ENCODE measurements around the gene GNAI2. TPM values are rescaled to one million over a fixed set of nuclear protein-coding genes. Genes with fewer than 3 reads are reported as not detected.

GNAI2 gene
- total RNA-seq, 1 donor from 2014 or later: 140 TPM

DNA sequence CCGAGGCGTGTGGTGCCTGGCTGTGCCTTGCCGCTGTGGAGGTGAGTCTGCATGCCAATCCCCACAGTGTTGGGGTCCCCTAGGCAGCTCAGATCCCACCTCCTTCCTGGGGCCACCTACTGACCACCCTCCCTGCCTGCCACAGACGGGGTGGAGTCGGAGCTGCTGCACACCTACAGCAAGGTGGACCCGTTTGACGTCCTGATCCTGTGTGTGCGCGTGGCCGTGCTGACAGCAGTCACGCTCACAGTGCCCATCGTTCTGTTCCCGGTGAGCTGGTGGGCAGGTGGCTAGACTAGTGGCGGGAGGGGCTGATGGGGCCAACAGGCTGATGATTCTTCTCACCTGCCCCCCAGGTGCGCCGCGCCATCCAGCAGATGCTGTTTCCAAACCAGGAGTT lies 17.6 kb upstream of the GNAI2 start:
- DNase-seq (ENCODE audit: extremely low spot score, unreplicated experiment): no peak
- H3K27ac Mint-ChIP-seq: no peak overlapping the region
- H3K27me3 Mint-ChIP-seq: no peaks in the 10 kb centered on the region
- H3K9me3 Mint-ChIP-seq: no peaks in the 10 kb centered on the region
- no peaks in the 10 kb centered on the region for H3K36me3 Mint-ChIP-seq
- H3K4me1 Mint-ChIP-seq (ENCODE audit: unreplicated experiment): no peaks in the 10 kb centered on the region
- H3K4me3 Mint-ChIP-seq: no peak overlapping the region
- TF ChIP-seq, protein P1, sequence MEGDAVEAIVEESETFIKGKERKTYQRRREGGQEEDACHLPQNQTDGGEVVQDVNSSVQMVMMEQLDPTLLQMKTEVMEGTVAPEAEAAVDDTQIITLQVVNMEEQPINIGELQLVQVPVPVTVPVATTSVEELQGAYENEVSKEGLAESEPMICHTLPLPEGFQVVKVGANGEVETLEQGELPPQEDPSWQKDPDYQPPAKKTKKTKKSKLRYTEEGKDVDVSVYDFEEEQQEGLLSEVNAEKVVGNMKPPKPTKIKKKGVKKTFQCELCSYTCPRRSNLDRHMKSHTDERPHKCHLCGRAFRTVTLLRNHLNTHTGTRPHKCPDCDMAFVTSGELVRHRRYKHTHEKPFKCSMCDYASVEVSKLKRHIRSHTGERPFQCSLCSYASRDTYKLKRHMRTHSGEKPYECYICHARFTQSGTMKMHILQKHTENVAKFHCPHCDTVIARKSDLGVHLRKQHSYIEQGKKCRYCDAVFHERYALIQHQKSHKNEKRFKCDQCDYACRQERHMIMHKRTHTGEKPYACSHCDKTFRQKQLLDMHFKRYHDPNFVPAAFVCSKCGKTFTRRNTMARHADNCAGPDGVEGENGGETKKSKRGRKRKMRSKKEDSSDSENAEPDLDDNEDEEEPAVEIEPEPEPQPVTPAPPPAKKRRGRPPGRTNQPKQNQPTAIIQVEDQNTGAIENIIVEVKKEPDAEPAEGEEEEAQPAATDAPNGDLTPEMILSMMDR (conservative IDR thresholded peaks at IDR 0.05): no peak

DNA sequence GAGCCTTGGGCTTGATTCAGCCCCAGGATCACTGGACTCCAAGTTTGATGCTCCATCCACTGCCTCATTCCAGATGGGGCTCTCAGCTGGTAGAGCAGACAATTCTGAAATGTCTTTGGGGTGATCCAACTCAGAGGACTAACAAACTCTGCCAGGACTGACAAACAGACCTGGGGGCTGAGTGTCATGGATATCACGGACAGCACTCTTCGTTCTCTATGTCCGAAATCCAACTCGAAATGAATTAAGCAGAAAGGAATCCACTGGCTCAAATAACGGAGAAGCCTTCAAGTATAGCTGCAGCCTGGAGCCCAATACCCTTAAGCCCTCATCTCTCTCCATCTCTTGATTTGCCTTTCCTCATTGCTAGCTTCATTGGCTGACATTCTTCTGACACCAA lies 16.7 kb upstream of the GNAI2 start:
- Mint-ChIP-seq H3K4me3 (no peak overlapping the region), H3K27me3 (peaks cover 3% of the 10 kb centered on the region), H3K36me3 (no peaks in the 10 kb centered on the region), H3K9me3 (no peaks in the 10 kb centered on the region), H3K27ac (no peak overlapping the region), H3K4me1 (ENCODE audit: unreplicated experiment) (no peaks in the 10 kb centered on the region)
- no peak for DNase-seq (ENCODE audit: extremely low spot score, unreplicated experiment)
- TF ChIP-seq, protein P1 (conservative IDR thresholded peaks at IDR 0.05): no peak

DNA sequence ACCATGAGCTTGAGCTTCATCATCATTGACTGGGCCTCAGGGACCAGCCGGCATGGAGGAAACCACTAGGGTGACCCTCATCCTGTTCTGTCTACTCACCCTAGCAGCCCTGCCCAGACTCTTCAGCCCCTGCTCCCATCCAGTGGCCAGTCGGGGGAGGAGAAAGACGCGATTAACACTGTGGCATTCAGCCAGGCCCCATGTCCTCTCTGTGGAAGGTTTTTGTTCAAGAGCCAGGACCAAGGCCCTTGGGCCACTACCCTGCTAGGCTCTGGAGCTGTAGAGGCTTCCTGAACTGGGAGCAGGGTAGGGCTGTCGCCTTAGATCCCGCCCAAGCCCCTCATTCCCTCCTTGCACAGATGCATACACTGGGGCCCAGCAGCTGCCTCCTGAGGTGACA lies 15.9 kb upstream of the GNAI2 start:
- no peak overlapping the region for H3K27ac Mint-ChIP-seq
- H3K9me3 Mint-ChIP-seq: no peaks in the 10 kb centered on the region
- no peaks in the 10 kb centered on the region for H3K36me3 Mint-ChIP-seq
- H3K27me3 Mint-ChIP-seq: peaks cover 5% of the 10 kb centered on the region
- no peak overlapping the region for H3K4me3 Mint-ChIP-seq
- TF ChIP-seq, protein P1 (conservative IDR thresholded peaks at IDR 0.05): no peak
- no peaks in the 10 kb centered on the region for H3K4me1 Mint-ChIP-seq (ENCODE audit: unreplicated experiment)
- no peak for DNase-seq (ENCODE audit: extremely low spot score, unreplicated experiment)

DNA sequence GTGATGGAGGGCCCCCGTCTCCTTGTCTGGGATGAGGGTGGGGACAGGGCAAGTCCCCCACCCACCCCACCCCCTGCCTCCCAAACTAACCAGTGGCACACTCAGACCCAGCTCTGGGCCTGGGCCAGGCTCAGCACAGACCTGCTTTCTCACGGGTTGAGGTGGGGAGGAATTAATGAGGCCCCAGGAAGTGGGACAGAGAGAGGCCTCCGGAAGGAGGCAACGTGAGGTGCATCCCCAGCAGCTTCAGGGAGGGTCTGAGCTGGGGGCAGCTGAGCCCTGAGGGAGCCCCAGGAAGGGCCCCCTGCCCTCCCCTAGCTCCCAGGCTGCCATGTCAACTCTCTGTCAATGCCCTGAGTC lies 15.0 kb upstream of the GNAI2 start:
- peaks cover 11% of the 10 kb centered on the region for H3K27me3 Mint-ChIP-seq
- H3K36me3 Mint-ChIP-seq: no peaks in the 10 kb centered on the region
- no peak for DNase-seq (ENCODE audit: extremely low spot score, unreplicated experiment)
- TF ChIP-seq, protein P1 (conservative IDR thresholded peaks at IDR 0.05): no peak
- no peak overlapping the region for H3K4me3 Mint-ChIP-seq
- H3K27ac Mint-ChIP-seq: no peak overlapping the region
- no peaks in the 10 kb centered on the region for H3K9me3 Mint-ChIP-seq
- peaks cover 3% of the 10 kb centered on the region for H3K4me1 Mint-ChIP-seq (ENCODE audit: unreplicated experiment)

- H3K36me3 Mint-ChIP-seq: no peaks in the 10 kb centered on the region
- H3K27me3 Mint-ChIP-seq: peaks cover 13% of the 10 kb centered on the region
- peaks cover 6% of the 10 kb centered on the region for H3K4me1 Mint-ChIP-seq (ENCODE audit: unreplicated experiment)
- no peak for DNase-seq (ENCODE audit: extremely low spot score, unreplicated experiment)
- H3K4me3 Mint-ChIP-seq: no peak overlapping the region
- no peaks in the 10 kb centered on the region for H3K9me3 Mint-ChIP-seq
- no peak overlapping the region for H3K27ac Mint-ChIP-seq
- TF ChIP-seq, protein P1 (conservative IDR thresholded peaks at IDR 0.05): no peak
These were observed 14.4 kb upstream of the GNAI2 start for GRCh38 chr3:50221411-50222168.
